IPS-18c (cell line): ENCODE data around the gene CCDC112.
"Not testable (repeated sequence)": the region's sequence is repeated elsewhere in the genome, so short reads cannot be mapped to it uniquely, and the experiment has no call there.

Experiments
- H3K4me3 ChIP-seq: 2 replicates; pipeline ENCODE4 v1.7.0; 2013; ENCODE audit warnings: low read depth, mild to moderate bottlenecking, low read length, moderate library complexity; ENCODE audit not compliant: insufficient read depth
- H3K9me3 ChIP-seq: one replicate; pipeline ENCODE4 v1.6.1; 2013; ENCODE audit warnings: mild to moderate bottlenecking, low read length, moderate library complexity; ENCODE audit not compliant: control insufficient read depth, insufficient read depth

Gene CCDC112

DNA sequence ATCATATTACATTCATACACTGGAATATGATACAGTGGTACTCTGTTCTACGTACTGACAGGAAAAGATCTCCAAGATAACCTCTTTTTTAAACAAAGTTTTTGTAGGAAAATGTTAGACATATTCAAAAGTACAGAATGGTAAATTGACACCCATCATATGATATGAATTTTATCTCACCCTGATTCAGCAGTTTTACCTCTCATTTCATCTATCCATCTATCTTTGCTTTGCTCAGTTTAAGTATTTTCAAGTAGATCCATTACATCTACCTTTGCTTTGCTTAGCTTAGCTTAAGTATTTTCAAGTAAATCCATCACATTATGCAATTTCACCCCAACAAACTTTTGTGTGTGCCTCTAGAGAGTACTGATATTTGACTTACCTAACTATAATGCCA, 14.3 kb downstream of the CCDC112 start:
- Histone ChIP-seq H3K9me3 (no peaks in the 10 kb centered on the region), H3K4me3 (no peak overlapping the region)

DNA sequence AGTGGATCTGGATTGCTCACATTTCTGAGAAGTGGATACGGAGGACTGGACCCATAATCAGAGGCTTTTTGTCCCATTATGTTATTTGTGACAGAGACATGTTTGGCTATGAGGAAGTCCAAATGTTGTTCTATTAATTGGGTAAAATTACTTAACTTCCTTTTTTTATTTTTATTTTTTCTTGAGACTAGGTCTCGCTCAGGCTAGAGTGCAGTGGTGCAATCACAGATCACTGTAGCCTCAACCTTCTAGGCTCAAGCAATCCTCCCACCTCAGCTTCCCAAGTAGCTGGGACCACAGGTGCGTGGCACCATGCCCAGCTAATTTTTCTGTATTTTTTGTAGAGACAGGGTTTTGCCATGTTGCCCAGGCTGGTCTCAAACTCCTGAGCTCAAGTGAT, 21.9 kb downstream of the CCDC112 start:
- H3K9me3 ChIP-seq: no peaks in the 10 kb centered on the region
- H3K4me3 ChIP-seq: no peak overlapping the region

DNA sequence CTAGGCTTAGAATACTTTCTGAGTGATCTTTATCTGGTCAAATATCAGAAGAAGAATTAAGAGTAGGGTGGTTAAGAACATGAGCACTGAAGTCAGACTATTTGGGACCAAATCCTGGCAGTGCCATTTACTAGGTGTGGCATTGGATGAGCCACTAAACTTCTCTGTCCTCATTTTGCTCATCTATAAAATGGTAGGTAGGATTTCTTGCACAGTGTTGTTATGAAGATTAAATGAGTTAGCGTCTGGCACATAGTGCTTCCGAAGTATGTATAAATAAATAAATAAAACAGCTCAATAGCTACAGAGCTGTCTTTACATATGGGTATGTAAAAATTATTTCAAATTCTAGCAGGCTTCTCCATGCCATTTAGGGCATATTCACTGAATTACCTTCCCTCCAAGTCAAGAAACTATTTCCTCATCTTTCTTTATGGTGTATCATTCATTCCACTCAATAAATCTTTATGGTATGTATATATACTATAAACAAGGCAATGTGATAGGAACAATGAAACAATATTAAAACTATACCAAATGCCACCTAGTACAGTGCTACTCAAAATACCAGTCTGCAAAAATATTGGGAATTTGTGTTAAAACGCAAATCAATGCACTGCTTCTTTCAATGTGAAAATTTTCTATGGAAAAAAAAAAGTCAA, 24.0 kb downstream of the CCDC112 start:
- no peak overlapping the region for H3K4me3 ChIP-seq
- H3K9me3 ChIP-seq: no peaks in the 10 kb centered on the region

DNA sequence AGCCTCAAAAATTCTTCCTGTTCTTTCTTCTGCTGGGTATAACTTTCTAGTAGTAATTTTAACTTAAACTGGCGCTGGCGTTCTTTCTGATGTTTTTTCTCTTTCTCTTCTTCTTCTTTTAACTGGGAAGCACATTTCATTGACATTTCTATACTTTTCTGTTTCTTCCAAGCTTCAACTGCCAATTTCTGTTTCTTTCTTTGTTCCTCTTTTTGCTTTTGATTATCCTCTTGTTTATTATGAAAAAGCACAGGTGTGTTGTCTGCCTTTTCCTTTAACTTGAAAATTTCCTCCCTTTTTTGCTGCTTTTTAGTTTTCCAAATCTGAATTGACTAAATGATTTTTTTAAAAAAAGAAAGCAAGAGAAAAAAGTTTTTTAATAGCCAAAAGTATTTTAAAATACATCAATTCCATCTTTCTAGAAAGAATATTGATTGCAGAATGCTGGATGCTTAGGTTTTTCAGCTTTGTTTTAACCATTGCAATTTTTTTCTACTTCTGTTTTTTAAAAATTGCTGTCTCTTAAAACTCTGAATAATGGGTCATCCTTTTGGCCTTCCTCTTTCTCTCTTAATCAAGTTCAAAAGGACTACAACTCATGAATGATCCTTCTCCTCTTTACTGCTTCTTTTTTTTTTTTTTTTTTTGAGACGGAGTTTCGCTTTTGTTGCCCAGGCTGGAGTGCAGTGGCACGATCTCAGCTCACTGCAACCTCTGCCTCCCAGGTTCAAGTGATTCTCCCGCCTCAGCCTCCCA, 25.0 kb downstream of the CCDC112 start:
- Histone ChIP-seq H3K9me3 (no peaks in the 10 kb centered on the region), H3K4me3 (no peak overlapping the region)

DNA sequence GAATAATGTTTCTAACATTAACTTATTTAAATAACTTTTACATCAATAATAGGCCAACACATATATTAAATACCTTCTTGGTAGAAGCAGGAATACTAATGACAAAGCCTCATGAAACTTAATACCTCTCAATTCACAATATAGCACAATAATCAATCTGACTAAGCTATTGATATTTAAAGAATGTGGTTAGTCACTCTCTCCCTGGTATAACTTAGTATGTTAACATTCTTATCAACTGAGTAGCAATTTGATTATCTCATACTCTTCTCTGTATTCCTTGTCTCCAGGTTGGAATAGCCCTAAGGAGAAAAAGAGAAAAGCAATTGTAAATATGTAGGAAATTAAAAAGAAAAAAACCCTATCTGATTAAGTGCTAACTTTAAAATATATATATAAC, 28.8 kb downstream of the CCDC112 start:
- no peaks in the 10 kb centered on the region for H3K9me3 ChIP-seq
- no peak overlapping the region for H3K4me3 ChIP-seq

DNA sequence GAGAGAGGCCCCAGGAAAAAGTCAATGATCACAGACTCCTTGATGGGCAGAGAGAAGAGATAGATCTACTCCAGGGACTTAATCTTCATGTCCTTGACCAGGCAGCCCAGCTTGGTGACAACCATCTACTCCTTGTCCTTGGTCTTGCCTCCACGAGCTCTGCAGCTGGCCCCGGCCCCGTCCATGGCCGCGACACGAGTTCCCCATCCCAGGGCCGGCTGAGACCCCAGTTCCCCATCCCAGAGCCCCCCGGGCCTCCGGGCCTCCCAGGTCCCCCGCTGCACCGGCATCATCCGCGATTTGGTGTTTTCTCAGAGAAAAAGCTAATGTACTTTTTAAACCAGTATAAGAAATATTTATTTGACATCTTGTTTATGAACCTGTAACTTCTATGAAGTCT, 31.2 kb downstream of the CCDC112 start:
- no peaks in the 10 kb centered on the region for H3K9me3 ChIP-seq
- no peak overlapping the region for H3K4me3 ChIP-seq

DNA sequence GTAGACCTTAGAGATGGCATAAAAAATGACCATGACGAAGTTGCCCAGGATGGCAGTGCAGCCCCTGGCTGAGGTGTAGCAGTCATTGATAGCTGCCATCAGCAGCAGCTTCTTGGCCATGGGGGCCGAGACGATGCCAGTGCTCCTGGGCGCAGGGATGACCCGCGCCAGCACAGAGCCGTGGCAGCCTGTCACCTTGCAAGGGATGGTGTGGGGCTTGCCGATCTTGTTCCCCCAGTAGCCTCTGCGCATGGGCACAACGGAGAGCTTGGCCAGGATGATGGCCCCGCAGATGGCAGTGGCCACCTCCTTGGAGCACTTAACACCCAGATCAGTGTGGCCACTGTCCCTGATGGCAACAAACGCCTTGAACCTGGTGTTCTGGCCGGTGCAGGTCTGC, 31.7 kb downstream of the CCDC112 start:
- Histone ChIP-seq H3K9me3 (no peaks in the 10 kb centered on the region), H3K4me3 (no peak overlapping the region)

DNA sequence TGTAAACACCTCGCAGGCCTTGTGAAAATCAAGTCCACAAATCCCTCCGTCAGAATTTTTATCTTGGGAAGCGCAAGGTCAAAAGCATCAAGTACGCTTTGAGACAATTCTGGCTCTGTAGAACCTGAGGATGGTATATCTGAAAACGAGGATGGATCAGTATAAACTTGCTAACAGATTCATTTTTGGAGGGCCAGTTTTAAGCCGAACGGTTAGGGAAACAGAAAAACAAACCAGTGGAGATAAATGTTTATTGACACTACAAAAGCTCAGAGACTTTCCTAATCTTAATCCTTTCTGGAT, 33.4 kb downstream of the CCDC112 start:
- peak overlapping the region; percentile 68 for H3K4me3 ChIP-seq
- H3K9me3 ChIP-seq: no peaks in the 10 kb centered on the region

DNA sequence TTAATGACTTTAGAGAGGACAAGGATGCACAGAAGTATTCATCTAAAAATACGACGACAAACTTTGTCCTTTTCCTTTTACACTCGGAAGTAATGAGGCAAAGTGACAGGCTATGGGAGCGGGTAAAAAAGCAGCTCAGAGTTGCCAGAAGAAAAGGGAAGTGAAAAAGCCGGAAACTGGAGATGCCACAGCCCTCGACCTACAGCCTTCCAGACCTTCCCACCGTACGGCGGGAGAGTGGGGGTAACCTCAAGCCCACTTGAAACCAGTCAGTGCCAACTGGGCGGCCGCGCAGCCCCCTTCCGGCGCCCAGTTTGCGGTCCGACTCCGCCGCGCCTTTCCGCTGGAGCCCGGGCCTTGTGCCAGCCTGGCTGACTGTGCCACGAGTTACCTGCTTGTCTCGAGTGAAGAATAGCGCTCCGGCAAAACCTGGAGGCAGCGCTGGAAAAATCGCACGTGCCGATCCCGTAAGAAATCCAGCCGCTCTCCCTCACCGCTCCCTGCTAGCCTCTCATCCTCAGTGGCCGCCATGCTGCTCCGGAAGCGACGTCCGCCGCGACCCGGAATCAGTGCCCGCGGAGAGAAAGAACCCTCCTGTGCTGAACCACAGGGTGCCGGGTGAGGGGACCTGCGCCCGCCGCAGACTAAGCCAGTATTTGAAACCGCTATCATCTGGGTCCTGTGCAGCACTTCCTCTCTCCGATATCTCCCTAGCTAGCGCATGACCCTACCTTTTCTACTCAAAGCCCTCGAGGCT, 34.0 kb downstream of the CCDC112 start, which contains the start of gene PGGT1B:
PGGT1B (minus strand) TSS at position 557 of the 757 bp plus-strand sequence; CDS start at position 531, 26 bp downstream.
- H3K4me3 ChIP-seq: peak within 1 kb of the TSS; percentile 68
- no peaks in the 10 kb centered on the region for H3K9me3 ChIP-seq

DNA sequence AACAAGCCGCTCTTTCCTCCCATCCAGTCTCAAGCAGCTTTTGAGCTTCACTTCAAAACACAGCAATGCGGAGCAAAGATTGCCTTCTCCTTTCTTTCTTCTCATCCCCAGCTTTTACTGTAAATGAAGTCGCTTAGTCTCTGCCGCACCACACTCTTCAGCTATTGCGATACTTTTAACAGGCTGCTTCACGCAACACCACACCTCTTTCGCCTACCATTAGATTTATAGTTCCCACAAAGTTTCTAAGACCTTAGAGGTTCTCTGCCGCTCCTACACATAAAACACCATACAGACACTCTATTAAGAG, 34.5 kb downstream of the CCDC112 start:
- no peaks in the 10 kb centered on the region for H3K9me3 ChIP-seq

DNA sequence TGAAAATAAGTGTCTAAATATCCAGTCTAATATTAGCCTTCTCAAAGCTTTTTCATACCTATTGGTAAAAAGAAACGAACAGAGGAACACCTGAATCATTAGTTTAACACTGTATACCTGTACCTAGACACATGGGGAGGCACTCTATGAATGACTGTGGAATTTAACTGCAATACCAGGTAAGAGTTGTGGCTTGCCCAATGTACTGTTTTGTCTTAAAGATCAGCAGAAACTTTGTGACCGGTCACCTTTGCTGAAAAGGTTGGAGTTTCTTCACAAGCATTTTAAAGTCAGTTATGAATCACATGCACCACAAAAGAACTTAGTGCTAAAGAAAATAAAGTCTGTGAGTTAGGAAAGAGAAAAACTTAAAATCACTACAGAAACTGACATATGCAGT, 36.2 kb downstream of the CCDC112 start:
- Histone ChIP-seq H3K9me3 (no peaks in the 10 kb centered on the region), H3K4me3 (no peak overlapping the region)

More for the DNA sequence above, 34.5 kb downstream of the CCDC112 start:
- H3K4me3 ChIP-seq: peak overlapping the region; percentile 68

DNA sequence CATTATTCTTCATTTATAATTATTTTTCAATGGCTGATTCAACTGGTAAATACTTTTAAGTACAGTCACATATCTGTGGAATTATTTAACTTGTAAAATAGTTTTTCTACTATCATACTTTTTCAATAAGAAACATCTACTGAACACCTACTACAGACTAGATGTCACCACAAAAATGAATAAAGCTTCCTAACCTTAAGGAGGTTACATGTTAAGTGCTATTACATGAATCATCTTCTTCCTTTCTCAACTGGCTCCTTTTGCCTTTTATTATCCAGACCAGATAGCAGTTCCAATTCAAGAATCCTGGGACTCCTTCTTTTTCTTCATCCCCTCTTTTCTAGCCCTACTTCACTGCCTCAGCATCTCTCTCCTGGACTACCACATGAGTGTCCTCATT, 38.5 kb downstream of the CCDC112 start:
- Histone ChIP-seq H3K9me3 (no peaks in the 10 kb centered on the region), H3K4me3 (no peak overlapping the region)

DNA sequence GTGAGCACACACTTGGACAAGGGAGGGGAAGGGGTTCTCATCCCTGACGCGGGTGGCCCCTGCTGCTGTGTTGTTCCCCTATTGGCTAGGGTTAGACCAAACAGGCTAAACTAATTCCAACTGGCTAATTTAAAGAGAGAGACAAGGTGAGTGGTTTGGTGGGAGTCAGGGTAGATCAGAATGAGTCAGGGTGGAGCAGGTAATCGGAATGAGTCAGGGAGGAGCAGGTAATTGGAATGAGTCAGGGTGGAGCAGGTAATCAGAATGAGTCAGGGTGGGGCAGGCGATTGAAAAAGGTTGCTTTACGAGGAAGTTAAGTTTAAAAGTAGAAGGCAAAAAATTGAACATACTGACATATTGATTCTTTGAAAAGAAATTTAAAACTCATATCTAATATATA, 47.1 kb downstream of the CCDC112 start:
- H3K4me3 ChIP-seq, H3K9me3 ChIP-seq: not testable (repeated sequence)

DNA sequence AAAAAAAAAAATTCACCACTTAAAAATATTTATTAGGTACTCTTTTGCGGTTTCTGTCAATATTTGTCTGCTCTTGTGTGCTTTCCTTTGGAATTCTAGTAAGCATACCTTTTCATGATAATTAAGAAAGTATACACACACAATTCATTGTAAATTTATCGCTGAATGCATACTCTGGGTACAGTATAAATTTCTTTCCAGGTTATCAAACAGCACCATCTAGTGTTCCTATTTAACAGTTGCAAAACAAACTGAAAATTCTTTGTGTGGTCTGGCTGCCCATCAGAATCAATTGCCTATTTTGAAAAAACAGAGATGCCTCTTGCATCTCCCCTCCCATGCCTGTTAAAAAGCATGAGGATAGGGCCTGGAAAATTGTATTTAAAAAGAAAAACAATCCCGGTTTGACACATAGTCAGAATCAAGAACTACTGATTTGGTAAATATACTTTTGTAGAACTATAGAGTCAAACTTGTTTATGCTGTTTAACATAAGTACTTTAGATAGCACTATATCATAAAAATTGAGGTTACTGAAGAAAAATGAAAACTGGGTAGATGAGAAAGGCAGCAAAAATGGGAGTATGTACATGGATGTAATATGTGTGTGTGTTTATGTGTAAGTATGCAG, 50.0 kb downstream of the CCDC112 start:
- Histone ChIP-seq H3K9me3 (no peaks in the 10 kb centered on the region), H3K4me3 (no peak overlapping the region)

DNA sequence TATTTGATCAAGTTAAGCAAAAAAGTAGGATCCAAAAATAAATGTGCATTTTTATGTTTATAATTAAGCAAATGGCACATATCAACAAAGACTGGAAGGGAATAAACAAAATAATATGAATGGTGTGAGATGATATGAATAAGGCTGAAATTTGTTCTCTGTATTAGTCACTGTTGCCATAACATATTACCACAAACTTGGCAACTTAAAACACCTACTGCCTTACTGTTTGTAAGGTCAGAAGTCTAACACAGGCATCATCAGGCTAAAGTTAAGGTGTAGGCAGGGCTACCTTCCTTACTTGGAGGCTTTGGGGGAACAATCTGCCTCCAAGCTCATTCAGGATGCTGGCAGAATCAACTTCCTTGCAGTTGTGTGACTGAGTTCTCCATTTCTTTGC, 53.0 kb downstream of the CCDC112 start:
- no peak overlapping the region for H3K4me3 ChIP-seq
- H3K9me3 ChIP-seq: no peaks in the 10 kb centered on the region

DNA sequence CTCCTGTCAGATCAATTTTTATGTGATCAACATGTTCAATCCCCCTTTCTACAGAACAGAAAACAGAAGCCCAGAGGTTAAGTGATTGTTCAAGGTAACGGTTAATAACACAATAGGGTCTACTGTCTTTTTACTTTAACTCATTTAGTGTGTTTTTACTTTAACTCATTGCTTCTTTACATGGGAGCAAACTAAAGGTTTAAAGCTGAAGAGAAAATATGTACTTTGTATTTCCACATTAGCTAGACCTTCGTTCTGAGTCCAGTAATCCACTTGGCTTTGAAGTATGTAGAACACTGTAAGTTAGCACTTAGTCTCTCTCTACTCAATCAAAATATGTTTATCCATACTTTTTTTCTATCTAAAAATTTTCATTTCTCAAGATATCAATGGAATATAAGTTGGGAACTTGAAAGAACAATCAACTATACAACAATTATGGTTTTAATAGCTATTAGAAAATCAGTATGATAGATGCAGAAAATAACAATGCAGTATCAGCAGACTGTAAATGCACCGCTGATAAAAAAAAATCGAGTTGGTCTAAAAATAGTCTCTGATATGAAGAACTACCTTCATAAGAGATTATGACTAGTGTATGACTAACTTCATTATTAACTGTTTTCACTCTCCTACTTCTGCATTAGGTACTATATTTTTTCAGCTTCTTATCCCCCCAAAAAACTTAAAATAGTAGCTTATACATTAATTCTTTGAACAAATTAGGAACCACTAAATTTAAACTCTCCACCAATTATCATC, 54.4 kb downstream of the CCDC112 start:
- no peak overlapping the region for H3K4me3 ChIP-seq
- no peaks in the 10 kb centered on the region for H3K9me3 ChIP-seq

DNA sequence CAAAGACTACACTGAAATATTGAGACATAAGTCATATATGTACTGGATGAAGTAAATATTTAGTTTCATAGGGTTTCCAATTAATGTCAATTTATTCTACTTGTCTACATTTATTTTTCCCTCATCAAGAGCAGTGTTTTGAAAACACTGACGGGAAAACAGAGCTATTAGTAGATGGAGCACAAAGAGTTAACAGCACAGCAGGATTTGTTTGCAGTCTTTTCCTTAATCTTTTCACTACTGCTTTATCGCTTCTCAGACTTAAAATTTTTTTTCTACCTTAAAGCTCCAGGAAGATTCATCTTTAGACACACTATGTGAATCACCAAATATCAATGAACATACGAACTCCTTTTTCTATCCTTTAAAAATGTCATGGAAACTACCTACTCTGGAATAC, 59.4 kb downstream of the CCDC112 start:
- no peaks in the 10 kb centered on the region for H3K9me3 ChIP-seq
- no peak overlapping the region for H3K4me3 ChIP-seq
